ENCODE results near the gene S1PR5. TPM values are rescaled to one million over a fixed set of nuclear protein-coding genes. Genes with fewer than 3 reads are reported as not detected.

S1PR5 gene
- total RNA-seq (2013; cell fraction: nucleolus; rRNA removed): not detected in 2 replicates
- total RNA-seq (2014; rRNA removed) (0.11 TPM in 1 of 2 replicates, not detected in the other), total RNA-seq (2014; rRNA removed; fragmentation: Illumina TruSeq; extraction: Trizol) (0.14 TPM in 1 of 2 replicates, not detected in the other), total RNA-seq (2021) (not detected in 2 replicates), polyA plus RNA-seq (2011; rRNA removed) (0.04 TPM in 1 of 2 replicates, not detected in the other), polyA plus RNA-seq (2014; fragmentation: Illumina TruSeq; extraction: Trizol) (not detected in 2 replicates), polyA plus RNA-seq (2014; fragmentation: Nextera tagmentation; extraction: Ambion mirVana) (not detected), polyA plus RNA-seq (2014; rRNA removed) (0.14 TPM in 1 of 2 replicates, not detected in the other), polyA plus RNA-seq (2016; fragmentation: Nextera tagmentation; extraction: Ambion mirVana) (not detected), polyA minus RNA-seq (2011; rRNA and poly(A)+ RNA removed) (not detected in 2 replicates), Bru-seq, nascent RNA (not detected), BruChase-seq, experiment 1, labeled RNA remaining after a 6-hour chase (percentile 13 among the genes with signal in this experiment), BruChase-seq, experiment 2, labeled RNA remaining after a 2-hour chase (not detected)
- not detected for polyA plus RNA-seq (2011; ENCODE audit: low read depth)
- 0.03 TPM in 1 of 2 replicates, not detected in the other for polyA plus RNA-seq (2011; cell fraction: cytosol; rRNA removed)
- not detected in 2 replicates for polyA plus RNA-seq (2011; cell fraction: nucleus; rRNA removed)
- not detected in 2 replicates for polyA plus RNA-seq (2012)
- polyA minus RNA-seq (2011; cell fraction: cytosol; rRNA and poly(A)+ RNA removed): not detected in 2 replicates
- not detected in 2 replicates for polyA minus RNA-seq (2011; cell fraction: nucleus; rRNA and poly(A)+ RNA removed)
- long read RNA-seq, experiment 1: 0 reads
- long read RNA-seq, experiment 2: 0 reads

GRCh38 chr19:10517361-10517759 is at the start of gene S1PR5:
Gene S1PR5 (minus strand): TSS chr19:10517447. CDS start chr19:10515011, 2,436 bp downstream.
- ChIA-PET RAD21 (ENCODE audit: unreplicated experiment) (no interaction called here), SMC1A (ENCODE audit: uncharacterized antibody, unreplicated experiment) (no interaction called here), CTCF (interaction anchor here (0.6 to 1.5 kb wide), 2 partner anchors 12 to 23 kb away, joined by 3 read pairs; no protein-coding TSS in a partner anchor), POLR2A (no interaction called here)
- FAIRE-seq (no peak), ATAC-seq (peak; percentile 37; the same call in 1 of the 3 replicates), DNase-seq (ENCODE audit: low read depth, low spot score) (no peak)
- TF ChIP-seq IKZF1 (conservative IDR thresholded peaks at IDR 0.05) (peak; percentile 21; the same call in 1 of the 2 replicates), BMI1 (IDR thresholded peaks at IDR 0.05; ENCODE audit: borderline replicate concordance) (no peak)
- 13% methylated on average over 18 of the region's 39 CpGs for WGBS (ENCODE audit: insufficient coverage, insufficient replicate concordance, low lambda C conversion rate, missing lambda C conversion rate)
- H3K9ac ChIP-seq (ENCODE audit: control insufficient read depth, insufficient read depth, low read length): no peak within 1 kb of the TSS
- in situ Hi-C loops (cut with MboI) (no loop called here), intact Hi-C loops (cut with micrococcal nuclease; ENCODE audit: unreplicated experiment) (no loop called here)
- H3K27ac ChIP-seq (ENCODE audit: control insufficient read depth, insufficient read depth): no peak within 1 kb of the TSS
- peaks cover 12 to 26% of the 10 kb centered on the region in 2 experiments for H3K27me3 ChIP-seq (replicated peaks in 1 of 2; ENCODE audit: control insufficient read depth in 2 of 2, insufficient read depth in 2 of 2, low read length in 1 of 2)
- H3K36me3 ChIP-seq (ENCODE audit: control insufficient read depth in 2 of 2, insufficient read depth in 2 of 2, low read length in 1 of 2): no peaks in the 10 kb centered on the region
- H3K4me2 ChIP-seq (ENCODE audit: control insufficient read depth, insufficient read depth): peak within 1 kb of the TSS; percentile 13; the same call in 1 of the 2 replicates
- no TSS peak for BruUV-seq (replicated peaks)
- no peaks in the 10 kb centered on the region for H4K20me1 ChIP-seq (ENCODE audit: control insufficient read depth, insufficient read depth)
- H2AFZ ChIP-seq (ENCODE audit: control insufficient read depth, low read depth, low read length): no peak within 1 kb of the TSS
- peaks cover 11% of the 10 kb centered on the region for H3K4me1 ChIP-seq (ENCODE audit: control insufficient read depth, insufficient read depth, low read length)
- no peaks in the 10 kb centered on the region for H3K79me2 ChIP-seq (ENCODE audit: control insufficient read depth, insufficient read depth, low read length)
- no peak within 1 kb of the TSS for H3K4me3 ChIP-seq
- no peaks in the 10 kb centered on the region for H3K9me3 ChIP-seq (replicated peaks; ENCODE audit: control insufficient read depth, insufficient read depth, low read length)

Data from GM12878 (cell line).